ENCODE data around the gene CLEC2D. TPM values are rescaled to one million over a fixed set of nuclear protein-coding genes. Genes with fewer than 3 reads are reported as not detected.

The CLEC2D gene
- total and polyA plus RNA-seq, 10 of the 15 experiments (the other 5 are each of a cell fraction or from before 2014, with no cell fraction given) = 4.6 to 29.8 (median 16.0) TPM

GRCh38 chr12:9647825-9648700 is 21.4 kb upstream of the CLEC2D start (continued):
- TF ChIP-seq BCLAF1 (IDR thresholded peaks at IDR 0.05) = no peak
- no peak for TF ChIP-seq STAT1 (conservative IDR thresholded peaks at IDR 0.05)
- TF ChIP-seq USF2 (IDR thresholded peaks at IDR 0.05; ENCODE audit: borderline replicate concordance, low read depth, low read length) = no peak
- no peak for TF ChIP-seq RBBP5 (conservative IDR thresholded peaks at IDR 0.05)
- TF ChIP-seq, protein P1, sequence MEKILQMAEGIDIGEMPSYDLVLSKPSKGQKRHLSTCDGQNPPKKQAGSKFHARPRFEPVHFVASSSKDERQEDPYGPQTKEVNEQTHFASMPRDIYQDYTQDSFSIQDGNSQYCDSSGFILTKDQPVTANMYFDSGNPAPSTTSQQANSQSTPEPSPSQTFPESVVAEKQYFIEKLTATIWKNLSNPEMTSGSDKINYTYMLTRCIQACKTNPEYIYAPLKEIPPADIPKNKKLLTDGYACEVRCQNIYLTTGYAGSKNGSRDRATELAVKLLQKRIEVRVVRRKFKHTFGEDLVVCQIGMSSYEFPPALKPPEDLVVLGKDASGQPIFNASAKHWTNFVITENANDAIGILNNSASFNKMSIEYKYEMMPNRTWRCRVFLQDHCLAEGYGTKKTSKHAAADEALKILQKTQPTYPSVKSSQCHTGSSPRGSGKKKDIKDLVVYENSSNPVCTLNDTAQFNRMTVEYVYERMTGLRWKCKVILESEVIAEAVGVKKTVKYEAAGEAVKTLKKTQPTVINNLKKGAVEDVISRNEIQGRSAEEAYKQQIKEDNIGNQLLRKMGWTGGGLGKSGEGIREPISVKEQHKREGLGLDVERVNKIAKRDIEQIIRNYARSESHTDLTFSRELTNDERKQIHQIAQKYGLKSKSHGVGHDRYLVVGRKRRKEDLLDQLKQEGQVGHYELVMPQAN (conservative IDR thresholded peaks at IDR 0.05) = peak; percentile 62
- TF ChIP-seq ZNF24 (IDR thresholded peaks at IDR 0.05) = no peak
- peak; percentile 44 to 52; a peak in 1 of 4 replicates for TF ChIP-seq EP300 (IDR thresholded peaks at IDR 0.05; ENCODE audit: borderline replicate concordance in 1 of 2, control insufficient read depth in 1 of 2, low read depth in 2 of 2, low read length in 2 of 2)
- no peak for TF ChIP-seq JUNB (IDR thresholded peaks at IDR 0.05)
- no peak for TF ChIP-seq KAT2A (conservative IDR thresholded peaks at IDR 0.05; ENCODE audit: control insufficient read depth, low read depth, low read length)
- peak; percentile 61; the same call in 1 of the 2 replicates for TF ChIP-seq GATAD2B (conservative IDR thresholded peaks at IDR 0.05; ENCODE audit: low read depth)
- no peak for TF ChIP-seq IRF3 (IDR thresholded peaks at IDR 0.05)
- peak; percentile 61 for TF ChIP-seq EED (IDR thresholded peaks at IDR 0.05; ENCODE audit: low read depth)
- TF ChIP-seq ATF7 (IDR thresholded peaks at IDR 0.05; ENCODE audit: low read depth) = 0 out of 2 replicates have a peak, but pooled peaks have one; percentile 37
- TF ChIP-seq EGR1 (IDR thresholded peaks at IDR 0.05; ENCODE audit: borderline replicate concordance in 1 of 2, low read depth in 2 of 2, low read length in 2 of 2) = peak in 1 of 2 experiments; percentile 82; a peak in 2 of 3 replicates
- TF ChIP-seq GABPA (IDR thresholded peaks at IDR 0.05; ENCODE audit: low read depth) = 0 out of 2 replicates have a peak, but pooled peaks have one; percentile 20
- peak; percentile 86 for TF ChIP-seq POLR2AphosphoS5 (IDR thresholded peaks at IDR 0.05; ENCODE audit: low read length)
- peak; percentile 65; the same call in 1 of the 2 replicates for TF ChIP-seq TAF1 (IDR thresholded peaks at IDR 0.05; ENCODE audit: borderline replicate concordance, low read depth, low read length)
- TF ChIP-seq TCF3 (IDR thresholded peaks at IDR 0.05; ENCODE audit: borderline replicate concordance, insufficient read depth, low read depth, low read length) = peak; percentile 57; the same call in 1 of the 2 replicates
- TF ChIP-seq CHD1 (IDR thresholded peaks at IDR 0.05; ENCODE audit: low read depth, low read length) = no peak

Data from GM12878 (cell line).